ENCODE results near the gene OOSP3.

GRCh38 chr11:59872076-59872475, 6.5 kb upstream of the OOSP3 start:
- TF ChIP-seq CTCF (IDR thresholded peaks at IDR 0.05) (no peak), POLR2A (IDR thresholded peaks at IDR 0.05) (no peak)

Data from Peyer's patch (tissue), 4 donors.